PC-3 (cell line): ENCODE results near the gene SH3PXD2A. TPM values are rescaled to one million over a fixed set of nuclear protein-coding genes. Genes with fewer than 3 reads are reported as not detected.

Experiments
- ATAC-seq: fragments of 200-7000 bp; cut with Tn5 transposase; 2 replicates; pipeline ENCODE4 v1.9.1; 2020; ENCODE audit warnings: mild to moderate bottlenecking, moderate library complexity
- BruUV-seq: library from RNA; stranded (reverse); fragments of 400-500 nt; replicated peaks from 2 replicates; lab custom pipeline; 2021; lab: Mats Ljungman, UMichigan
- CTCF ChIA-PET: fragments of 300-600 bp; sonication (Branson Sonifier 250); formaldehyde crosslinking; loops from one replicate; lab custom pipeline; 2022; ENCODE audit warnings: antibody characterized with exemption; lab: Charles Lee
- POLR2A ChIA-PET: fragments of 300-600 bp; sonication (Branson Sonifier 250); formaldehyde crosslinking; loops from one replicate; lab custom pipeline; 2022; ENCODE audit warnings: antibody characterized with exemption; ENCODE audit not compliant: unreplicated experiment; lab: Charles Lee
- DNase-seq: peaks from one replicate; pipeline ENCODE4 v3.0.0-alpha.2; 2015
- H2AFZ ChIP-seq: fragments of 300-600 bp; sonication (generic); 2 replicates; pipeline ENCODE4 v1.6.0; 2016; ENCODE audit warnings: antibody characterized with exemption, low read length
- H3F3A ChIP-seq: fragments of 300-600 bp; sonication (generic); one replicate; pipeline ENCODE4 v1.6.0; 2017; ENCODE audit warnings: antibody characterized with exemption, low read length, control low read depth, mild to moderate bottlenecking; ENCODE audit not compliant: unreplicated experiment
- H3K27ac ChIP-seq: fragments of 300-600 bp; sonication (generic); 2 replicates; pipeline ENCODE4 v1.5.1; 2016; ENCODE audit warnings: mild to moderate bottlenecking, low read length
- H3K27me3 ChIP-seq: fragments of 300-600 bp; sonication (generic); 2 replicates; pipeline ENCODE4 v1.6.1; 2016; ENCODE audit warnings: low read length, mixed read lengths
- H3K36me3 ChIP-seq: fragments of 300-600 bp; sonication (generic); 2 replicates; pipeline ENCODE4 v1.6.1; 2016; ENCODE audit warnings: low read depth, mixed run types, low read length, mixed read lengths
- H3K4me1 ChIP-seq: fragments of 300-600 bp; sonication (generic); 2 replicates; pipeline ENCODE4 v1.5.1; 2016; ENCODE audit warnings: low read length; ENCODE audit not compliant: insufficient read depth
- H3K4me2 ChIP-seq: fragments of 300-600 bp; sonication (generic); 2 replicates; pipeline ENCODE4 v1.6.0; 2016; ENCODE audit warnings: low read length
- H3K4me3 ChIP-seq: fragments of 300-600 bp; sonication (generic); 2 replicates; pipeline ENCODE4 v1.5.1; 2016; ENCODE audit warnings: mild to moderate bottlenecking, low read length, mixed read lengths
- H3K79me2 ChIP-seq: fragments of 300-600 bp; sonication (generic); 2 replicates; pipeline ENCODE4 v1.6.1; 2017; ENCODE audit warnings: low read length, mixed read lengths
- H3K9ac ChIP-seq: fragments of 300-600 bp; sonication (generic); 2 replicates; pipeline ENCODE4 v1.6.0; 2016; ENCODE audit warnings: mild to moderate bottlenecking, low read length
- H3K9me2 ChIP-seq: fragments of 300-600 bp; sonication (generic); replicated peaks from 2 replicates; pipeline ENCODE4 v1.6.1; 2016; ENCODE audit warnings: mixed run types, low read length, mixed read lengths
- H3K9me3 ChIP-seq: fragments of 300-600 bp; sonication (generic); 2 replicates; pipeline ENCODE4 v1.6.1; 2016; ENCODE audit warnings: low read length, mixed read lengths
- H4K20me1 ChIP-seq: fragments of 300-600 bp; sonication (generic); 2 replicates; pipeline ENCODE4 v1.6.1; 2016; ENCODE audit warnings: low read length, mixed read lengths
- EZH2 ChIP-seq: fragments of 300-600 bp; sonication (generic); IDR thresholded peaks from one replicate; pipeline ENCODE4 v1.6.1; 2017; ENCODE audit warnings: antibody characterized with exemption, mild to moderate bottlenecking, low read length; ENCODE audit not compliant: unreplicated experiment
- EZH2phosphoT487 ChIP-seq: fragments of 300-600 bp; sonication (generic); IDR thresholded peaks from 2 replicates; pipeline ENCODE4 v1.6.1; 2018; ENCODE audit warnings: mild to moderate bottlenecking, antibody characterized with exemption, low read length, borderline replicate concordance
- intact Hi-C: fragments of 100-400 bp; cut with micrococcal nuclease; formaldehyde crosslinking; loops from 2 replicates; pipeline ENCODE4 v1.9.0; 2023
- total RNA-seq: library from RNA; depleted of rRNA; stranded (reverse); fragments of >200 nt; gene quantifications from 2 replicates; pipeline ENCODE4 v1.2.3, GENCODE V29; 2014
- TF ChIP-seq, protein P1 (sequence below): fragments of 300-600 bp; sonication (generic); conservative IDR thresholded peaks from 2 replicates; pipeline ENCODE4 v1.5.1; 2017; ENCODE audit warnings: antibody characterized with exemption, low read depth, mild to moderate bottlenecking, low read length

SH3PXD2A gene
- total RNA-seq, 1 experiment from 2014 or later = 3.4 TPM

DNA sequence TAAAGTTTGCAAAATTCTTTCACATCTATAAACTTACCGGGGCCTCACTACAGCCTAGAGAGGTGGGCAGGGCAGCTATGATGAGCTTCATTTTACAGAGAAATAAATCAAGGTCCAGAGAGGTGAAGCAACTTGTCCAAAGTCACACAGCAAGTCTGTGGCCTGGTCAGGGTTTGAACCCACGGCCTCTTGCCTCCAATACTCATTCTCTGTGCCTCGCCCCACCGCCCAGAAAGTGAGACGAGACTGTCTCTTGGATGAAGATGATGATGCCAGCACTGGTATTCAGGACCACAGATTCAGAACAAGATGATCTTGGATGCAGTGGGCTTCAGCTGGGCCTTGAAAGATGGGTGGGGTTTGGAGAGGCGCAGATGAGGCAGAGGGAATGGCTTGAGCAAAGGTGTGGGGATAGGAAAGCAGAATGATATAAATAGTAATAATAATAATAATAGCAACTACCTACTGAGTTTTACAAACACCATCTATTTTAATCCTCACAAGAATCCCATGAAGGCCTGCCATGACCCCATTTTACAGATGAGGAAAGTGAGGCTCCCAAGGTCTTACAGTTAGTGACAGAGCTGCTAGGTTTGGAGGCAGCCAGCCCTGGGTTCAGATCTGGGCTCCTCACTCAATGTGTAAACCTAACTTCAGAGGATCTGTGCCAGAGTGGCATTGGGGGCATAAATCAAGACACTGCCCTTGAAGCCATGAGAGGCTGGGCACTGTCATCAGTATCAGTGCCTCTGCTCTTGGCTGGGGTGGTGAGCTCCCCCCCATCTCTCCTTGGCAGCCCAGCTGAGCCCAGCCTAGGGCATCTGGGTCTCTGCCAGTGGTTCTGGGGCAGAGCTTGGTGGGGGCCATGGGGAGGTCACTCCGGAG is 291.9 kb downstream of the SH3PXD2A start:
- intact Hi-C loops = no loop called here
- H3K79me2 ChIP-seq = no peaks in the 10 kb centered on the region
- no peaks in the 10 kb centered on the region for H3K4me1 ChIP-seq
- H3K4me2 ChIP-seq = no peak overlapping the region
- ATAC-seq (no peak), DNase-seq (no peak)
- no peaks in the 10 kb centered on the region for H3K9me3 ChIP-seq
- TF ChIP-seq EZH2phosphoT487 = no peak
- TF ChIP-seq, protein P1, sequence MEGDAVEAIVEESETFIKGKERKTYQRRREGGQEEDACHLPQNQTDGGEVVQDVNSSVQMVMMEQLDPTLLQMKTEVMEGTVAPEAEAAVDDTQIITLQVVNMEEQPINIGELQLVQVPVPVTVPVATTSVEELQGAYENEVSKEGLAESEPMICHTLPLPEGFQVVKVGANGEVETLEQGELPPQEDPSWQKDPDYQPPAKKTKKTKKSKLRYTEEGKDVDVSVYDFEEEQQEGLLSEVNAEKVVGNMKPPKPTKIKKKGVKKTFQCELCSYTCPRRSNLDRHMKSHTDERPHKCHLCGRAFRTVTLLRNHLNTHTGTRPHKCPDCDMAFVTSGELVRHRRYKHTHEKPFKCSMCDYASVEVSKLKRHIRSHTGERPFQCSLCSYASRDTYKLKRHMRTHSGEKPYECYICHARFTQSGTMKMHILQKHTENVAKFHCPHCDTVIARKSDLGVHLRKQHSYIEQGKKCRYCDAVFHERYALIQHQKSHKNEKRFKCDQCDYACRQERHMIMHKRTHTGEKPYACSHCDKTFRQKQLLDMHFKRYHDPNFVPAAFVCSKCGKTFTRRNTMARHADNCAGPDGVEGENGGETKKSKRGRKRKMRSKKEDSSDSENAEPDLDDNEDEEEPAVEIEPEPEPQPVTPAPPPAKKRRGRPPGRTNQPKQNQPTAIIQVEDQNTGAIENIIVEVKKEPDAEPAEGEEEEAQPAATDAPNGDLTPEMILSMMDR = no peak
- TF ChIP-seq EZH2 = no peak
- H3K9ac ChIP-seq = no peak overlapping the region
- H2AFZ ChIP-seq = no peak overlapping the region
- no TSS peak for BruUV-seq
- POLR2A ChIA-PET = no interaction called here
- H3K27ac ChIP-seq = no peak overlapping the region
- H3K36me3 ChIP-seq = no peaks in the 10 kb centered on the region
- no peak overlapping the region for H3K4me3 ChIP-seq
- no peaks in the 10 kb centered on the region for H3F3A ChIP-seq
- no peaks in the 10 kb centered on the region for H4K20me1 ChIP-seq
- no peaks in the 10 kb centered on the region for H3K27me3 ChIP-seq
- no peaks in the 10 kb centered on the region for H3K9me2 ChIP-seq
- CTCF ChIA-PET = no interaction called here

GRCh38 chr10:103562383-103562782 is 293.0 kb downstream of the SH3PXD2A start:
- Histone ChIP-seq H3F3A (no peaks in the 10 kb centered on the region), H3K4me3 (no peak overlapping the region), H4K20me1 (no peaks in the 10 kb centered on the region), H3K4me1 (no peaks in the 10 kb centered on the region), H3K9me3 (no peaks in the 10 kb centered on the region), H3K4me2 (no peak overlapping the region), H3K27me3 (no peaks in the 10 kb centered on the region), H3K79me2 (no peaks in the 10 kb centered on the region), H2AFZ (no peak overlapping the region), H3K9ac (no peak overlapping the region), H3K9me2 (no peaks in the 10 kb centered on the region), H3K36me3 (no peaks in the 10 kb centered on the region), H3K27ac (no peak overlapping the region)
- ATAC-seq = no peak
- POLR2A ChIA-PET = no interaction called here
- intact Hi-C loops = no loop called here
- no TSS peak for BruUV-seq
- DNase-seq = no peak
- CTCF ChIA-PET = no interaction called here
- TF ChIP-seq EZH2 (no peak), EZH2phosphoT487 (no peak)
- TF ChIP-seq, protein P1 = no peak

DNA sequence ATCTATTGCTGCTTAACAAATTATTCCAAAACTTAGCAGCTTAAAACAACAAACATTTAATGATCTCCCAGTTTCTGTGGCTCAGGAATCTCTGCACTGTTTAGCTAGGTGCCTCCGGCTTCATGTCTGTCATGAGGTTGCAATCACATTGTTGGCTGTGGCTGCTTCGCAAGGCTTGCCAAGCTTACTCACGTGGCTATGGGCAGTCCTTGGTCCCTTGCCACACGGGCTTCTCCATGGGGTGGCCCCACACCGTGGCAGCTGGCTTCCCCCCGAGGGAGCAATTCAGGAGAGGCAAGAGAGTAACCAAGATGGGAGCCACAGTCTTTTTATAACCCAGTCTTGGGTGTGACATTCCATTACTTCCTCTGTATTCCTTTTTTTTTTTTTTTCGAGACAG is 294.5 kb downstream of the SH3PXD2A start:
- no peaks in the 10 kb centered on the region for H3F3A ChIP-seq

More for the DNA sequence above, 294.5 kb downstream of the SH3PXD2A start:
- Histone ChIP-seq H4K20me1 (no peaks in the 10 kb centered on the region), H3K9me3 (no peaks in the 10 kb centered on the region), H3K9me2 (no peaks in the 10 kb centered on the region), H3K4me1 (no peaks in the 10 kb centered on the region), H2AFZ (no peak overlapping the region), H3K9ac (no peak overlapping the region), H3K79me2 (no peaks in the 10 kb centered on the region), H3K4me2 (no peak overlapping the region), H3K36me3 (no peaks in the 10 kb centered on the region), H3K4me3 (no peak overlapping the region), H3K27ac (no peak overlapping the region), H3K27me3 (no peaks in the 10 kb centered on the region)
- no TSS peak for BruUV-seq
- ChIA-PET CTCF (no interaction called here), POLR2A (no interaction called here)
- no peak for ATAC-seq
- TF ChIP-seq EZH2 (no peak), EZH2phosphoT487 (no peak)
- TF ChIP-seq, protein P1 = no peak
- intact Hi-C loops = no loop called here
- DNase-seq = no peak
